Mucosa of descending colon (tissue), 3 donors: ENCODE measurements around the gene NFIA. TPM values are rescaled to one million over a fixed set of nuclear protein-coding genes. Genes with fewer than 3 reads are reported as not detected.

Experiments
- ATAC-seq: fragments of 200-7000 bp; cut with Tn5 transposase; one replicate; pipeline ENCODE4 v1.9.1; 2020; ENCODE audit warnings: mild to moderate bottlenecking, moderate library complexity
- DNase-seq, 3 donors: peaks; one replicate each; pipeline ENCODE4 v3.0.0-alpha.2; 2020
- H3K36me3 ChIP-seq: fragments of 200-600 bp; one replicate; pipeline ENCODE4 v1.8.0; 2021; ENCODE audit warnings: low read depth, mild to moderate bottlenecking
- H3K4me1 ChIP-seq: fragments of 200-600 bp; one replicate; pipeline ENCODE4 v1.8.0; 2021; ENCODE audit warnings: low read depth, mild to moderate bottlenecking
- H3K4me3 ChIP-seq: fragments of 200-600 bp; one replicate; pipeline ENCODE4 v1.8.0; 2021; ENCODE audit warnings: mild to moderate bottlenecking
- H3K9me3 ChIP-seq: fragments of 200-600 bp; one replicate; pipeline ENCODE4 v1.8.0; 2021; ENCODE audit warnings: mild to moderate bottlenecking
- intact Hi-C, 2 donors: fragments of 100-400 bp; cut with DNase I in 1 of 2; cut with micrococcal nuclease in 1 of 2; formaldehyde crosslinking; loops; one replicate each; pipeline versions ENCODE4 v1.11.0 to v1.11.1; 2022; cut with DNase I, micrococcal nuclease
- total RNA-seq, 3 donors: library from RNA; stranded (reverse); fragmentation: NEBNext Ultra II Directional in 2 of 3; extraction: Animal tissue kit (Norgen Biotek cat#: 25700) in 2 of 3; gene quantifications; one replicate each; pipeline versions ENCODE4 v1.2.1 to v1.2.4, GENCODE V29; 2021 to 2023
- TF ChIP-seq, protein P1 (sequence below): fragments of 200-600 bp; IDR thresholded peaks from one replicate; pipeline ENCODE4 v1.8.0; 2022; ENCODE audit warnings: antibody characterized with exemption, mild to moderate bottlenecking
- donor health status: DM: no; HTN: no; CAD: no; lungs with moderate emphysema.
- donor health status: DM: no; HTN: no; CAD: no.
- donor health status: DM: no; HTN: yes; CAD: no.

The NFIA gene
- total RNA-seq, 3 donors from 2014 or later = 46.4 to 145 (median 51.1) TPM

DNA sequence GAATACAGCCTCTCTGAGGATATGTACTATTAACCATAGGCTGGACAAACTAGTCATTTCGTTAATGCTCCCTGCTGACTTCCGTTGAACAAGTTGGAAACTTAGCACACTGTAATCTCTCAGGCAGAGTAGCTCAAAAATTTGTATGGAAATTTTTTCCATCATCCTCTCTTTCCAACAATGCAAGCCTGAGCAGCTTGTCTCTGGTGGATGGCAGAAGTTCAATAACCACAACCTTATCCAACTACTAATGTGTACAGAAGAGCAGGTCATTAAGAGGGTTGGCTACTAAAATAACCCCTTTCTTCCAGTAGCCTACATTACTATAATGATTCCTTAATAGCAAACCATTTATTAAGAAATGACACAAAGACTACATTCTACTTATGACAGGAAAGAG is 262.3 kb downstream of the NFIA start:
- Histone ChIP-seq H3K4me3 (no peak overlapping the region), H3K36me3 (no peaks in the 10 kb centered on the region), H3K9me3 (no peaks in the 10 kb centered on the region), H3K4me1 (no peaks in the 10 kb centered on the region)
- no peak for ATAC-seq
- TF ChIP-seq, protein P1, sequence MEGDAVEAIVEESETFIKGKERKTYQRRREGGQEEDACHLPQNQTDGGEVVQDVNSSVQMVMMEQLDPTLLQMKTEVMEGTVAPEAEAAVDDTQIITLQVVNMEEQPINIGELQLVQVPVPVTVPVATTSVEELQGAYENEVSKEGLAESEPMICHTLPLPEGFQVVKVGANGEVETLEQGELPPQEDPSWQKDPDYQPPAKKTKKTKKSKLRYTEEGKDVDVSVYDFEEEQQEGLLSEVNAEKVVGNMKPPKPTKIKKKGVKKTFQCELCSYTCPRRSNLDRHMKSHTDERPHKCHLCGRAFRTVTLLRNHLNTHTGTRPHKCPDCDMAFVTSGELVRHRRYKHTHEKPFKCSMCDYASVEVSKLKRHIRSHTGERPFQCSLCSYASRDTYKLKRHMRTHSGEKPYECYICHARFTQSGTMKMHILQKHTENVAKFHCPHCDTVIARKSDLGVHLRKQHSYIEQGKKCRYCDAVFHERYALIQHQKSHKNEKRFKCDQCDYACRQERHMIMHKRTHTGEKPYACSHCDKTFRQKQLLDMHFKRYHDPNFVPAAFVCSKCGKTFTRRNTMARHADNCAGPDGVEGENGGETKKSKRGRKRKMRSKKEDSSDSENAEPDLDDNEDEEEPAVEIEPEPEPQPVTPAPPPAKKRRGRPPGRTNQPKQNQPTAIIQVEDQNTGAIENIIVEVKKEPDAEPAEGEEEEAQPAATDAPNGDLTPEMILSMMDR = no peak
- no peak for DNase-seq
- intact Hi-C loops = no loop called here

DNA sequence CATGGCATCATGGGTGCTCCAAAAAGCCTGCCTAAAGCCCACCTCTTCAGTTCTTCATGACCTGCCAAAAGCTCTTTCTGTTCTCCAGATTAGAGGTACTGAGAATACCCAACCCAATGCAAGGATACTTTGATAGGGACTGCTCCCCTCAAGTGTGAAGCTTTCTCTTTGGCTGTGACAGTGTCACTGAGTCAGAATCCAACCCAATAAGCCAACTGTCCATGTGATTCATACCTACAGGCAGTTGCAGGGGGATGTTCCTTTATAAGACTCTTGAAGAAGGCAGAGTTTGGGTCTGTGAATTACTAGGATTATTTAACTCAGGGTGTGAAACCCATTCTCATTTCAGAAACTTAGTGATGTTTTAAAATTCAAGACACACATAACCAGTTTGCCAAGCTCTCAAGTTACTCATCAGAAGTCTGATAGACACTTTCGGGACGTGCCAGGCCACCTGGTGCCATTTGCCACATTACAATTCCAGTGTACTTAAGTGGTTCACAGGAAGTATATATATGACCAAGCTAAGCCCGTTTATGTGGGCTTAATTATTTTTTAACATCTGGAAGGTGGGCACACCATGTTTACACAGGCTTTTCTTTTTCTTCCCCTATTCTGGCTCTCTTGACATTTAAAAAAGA is 265.8 kb downstream of the NFIA start:
- intact Hi-C loops = no loop called here
- TF ChIP-seq, protein P1 = no peak
- Histone ChIP-seq H3K36me3 (no peaks in the 10 kb centered on the region), H3K9me3 (no peaks in the 10 kb centered on the region), H3K4me1 (no peaks in the 10 kb centered on the region), H3K4me3 (no peak overlapping the region)
- no peak for DNase-seq
- ATAC-seq = no peak

DNA sequence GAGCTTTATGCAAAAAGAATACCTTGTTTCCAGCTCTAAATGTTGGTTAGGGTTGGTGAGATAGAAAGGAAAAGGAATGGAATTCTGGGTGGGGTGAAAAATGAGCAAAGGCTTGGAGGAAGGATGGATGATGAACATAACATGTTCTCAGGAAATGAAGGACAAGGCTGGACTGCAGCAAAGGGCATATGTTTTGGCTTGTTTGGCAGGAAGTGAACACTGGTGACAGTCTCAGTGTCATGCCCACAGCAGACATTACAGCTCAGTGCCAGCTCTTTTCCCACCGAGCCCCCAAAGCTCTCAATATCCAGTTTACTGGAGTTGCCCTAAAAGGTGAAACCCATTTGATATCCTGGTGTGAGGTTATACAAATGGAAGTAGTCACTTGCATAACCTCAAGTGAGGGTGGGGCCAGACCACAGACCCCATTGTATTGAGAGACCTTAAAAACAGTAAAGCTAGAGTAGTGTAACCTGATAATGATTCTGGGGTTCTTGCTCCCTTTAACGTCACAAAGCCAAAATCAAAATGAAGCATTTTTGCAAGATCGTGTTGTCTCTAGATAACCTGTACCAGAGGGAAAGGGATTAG is 270.6 kb downstream of the NFIA start:
- Histone ChIP-seq H3K4me1 (no peaks in the 10 kb centered on the region), H3K9me3 (no peaks in the 10 kb centered on the region), H3K4me3 (no peak overlapping the region), H3K36me3 (no peaks in the 10 kb centered on the region)
- ATAC-seq = no peak
- DNase-seq = no peak
- intact Hi-C loops = no loop called here
- TF ChIP-seq, protein P1 = no peak

DNA sequence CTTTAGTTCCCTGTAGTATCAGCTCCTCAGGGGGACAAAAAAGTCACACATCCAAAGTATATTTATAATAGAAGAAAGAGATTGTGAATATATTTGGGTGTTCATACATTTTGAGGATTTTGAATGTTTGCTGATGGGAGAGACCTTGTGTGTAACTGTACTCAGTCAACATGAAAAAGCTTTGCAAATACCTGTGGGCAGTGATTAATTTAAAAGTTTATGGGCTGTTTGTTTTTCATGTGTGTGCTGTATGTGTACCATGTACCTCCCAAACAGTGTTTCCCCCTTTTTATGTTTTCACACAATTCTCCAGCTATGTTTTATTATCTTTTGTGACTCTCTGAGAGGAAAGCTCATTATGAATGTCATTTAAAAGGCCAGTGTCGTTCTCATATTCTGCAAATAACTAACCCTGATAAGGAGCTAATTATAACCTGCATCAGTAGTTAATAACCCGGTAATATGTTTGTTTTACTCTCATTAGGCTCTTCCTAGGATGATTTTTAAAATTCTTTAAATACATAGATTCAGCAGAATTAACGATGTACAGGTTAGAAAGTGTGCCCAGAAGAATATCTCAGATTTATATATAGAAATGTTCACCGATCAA is 271.5 kb downstream of the NFIA start:
- H3K36me3 ChIP-seq = no peaks in the 10 kb centered on the region
- TF ChIP-seq, protein P1 = no peak
- ATAC-seq (no peak), DNase-seq (no peak)
- H3K4me1 ChIP-seq = no peaks in the 10 kb centered on the region
- intact Hi-C loops = no loop called here
- no peak overlapping the region for H3K4me3 ChIP-seq
- H3K9me3 ChIP-seq = no peaks in the 10 kb centered on the region

DNA sequence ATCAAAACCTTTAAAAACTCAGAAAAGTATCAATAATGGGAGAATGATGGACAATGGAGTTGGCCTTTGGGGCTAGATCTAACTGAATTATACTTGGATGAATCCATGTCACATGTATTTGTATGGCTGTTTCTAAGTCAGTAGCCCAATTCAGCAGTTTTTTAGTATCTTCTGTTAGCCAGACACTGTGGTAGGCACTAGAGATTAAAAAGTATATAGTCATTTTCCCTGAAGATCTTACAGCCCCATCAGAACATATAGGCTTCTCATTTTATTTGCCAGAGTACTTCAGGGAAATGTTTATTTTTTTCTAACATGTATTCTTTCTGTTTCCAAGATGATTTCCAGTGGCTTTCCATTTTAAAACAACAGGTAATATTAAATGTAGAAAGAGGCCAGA is 273.7 kb downstream of the NFIA start:
- DNase-seq (no peak), ATAC-seq (no peak)
- H3K36me3 ChIP-seq = no peaks in the 10 kb centered on the region
- H3K4me3 ChIP-seq = no peak overlapping the region
- intact Hi-C loops = no loop called here
- TF ChIP-seq, protein P1 = no peak
- no peaks in the 10 kb centered on the region for H3K4me1 ChIP-seq
- no peaks in the 10 kb centered on the region for H3K9me3 ChIP-seq
